Duodenal mucosa (tissue), 2 donors: Measurements from ENCODE around the gene POTEB.
"Not testable (repeated sequence)": the region's sequence is repeated elsewhere in the genome, so short reads cannot be mapped to it uniquely, and the experiment has no call there.

Experiments used
- H3K27ac ChIP-seq: one replicate; pipeline ENCODE4 v1.7.0; 2013; ENCODE audit warnings: low read depth, low read length
- H3K27me3 ChIP-seq, 2 donors: one replicate each; pipeline ENCODE4 v1.7.0; 2013; ENCODE audit warnings: low read length in 2 of 2, control low read depth in 1 of 2; ENCODE audit not compliant: insufficient read depth in 2 of 2, control insufficient read depth in 1 of 2
- H3K36me3 ChIP-seq, 2 donors: one replicate each; pipeline ENCODE4 v1.7.0; 2013; ENCODE audit warnings: low read length in 2 of 2, control low read depth in 1 of 2; ENCODE audit not compliant: insufficient read depth in 2 of 2, control insufficient read depth in 1 of 2
- H3K4me1 ChIP-seq, 2 donors: one replicate each; pipeline ENCODE4 v1.7.0; 2013; ENCODE audit warnings: low read length in 2 of 2, control low read depth in 1 of 2; ENCODE audit not compliant: insufficient read depth in 2 of 2, control insufficient read depth in 1 of 2
- H3K4me3 ChIP-seq, 2 donors: one replicate each; pipeline ENCODE4 v1.7.0; 2013; ENCODE audit warnings: low read length in 2 of 2, low read depth in 1 of 2
- H3K9ac ChIP-seq, 2 donors: one replicate each; pipeline ENCODE4 v1.7.0; 2013; ENCODE audit warnings: low read length in 2 of 2, low read depth in 1 of 2
- H3K9me3 ChIP-seq, 2 donors: one replicate each; pipeline ENCODE4 v1.7.0; 2013; ENCODE audit warnings: low read length in 2 of 2, control low read depth in 1 of 2; ENCODE audit not compliant: control insufficient read depth in 1 of 2

Gene POTEB

DNA sequence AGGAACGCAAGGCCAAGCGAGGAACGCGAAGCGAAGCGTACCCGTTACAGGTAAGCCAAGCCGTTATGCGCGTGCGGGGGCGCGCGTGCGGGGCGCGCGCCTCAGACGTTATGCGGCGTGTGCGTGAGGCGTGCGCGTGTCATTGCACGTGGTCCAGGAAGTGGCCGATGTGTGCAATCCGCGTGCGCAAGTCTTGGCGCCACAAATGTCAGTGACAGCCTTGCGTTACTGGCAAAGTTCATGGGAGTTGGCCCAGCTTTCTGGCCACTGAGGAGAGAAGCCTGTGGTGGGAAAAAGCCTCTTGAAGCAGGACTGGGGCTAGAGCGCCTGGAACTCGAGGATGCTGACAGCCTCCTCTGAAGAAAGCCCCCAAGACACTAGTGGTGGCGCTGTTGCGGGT lies at the start of gene POTEB:
Gene POTEB (minus strand): TSS at position 101 of the 400 bp plus-strand sequence. CDS start 489 bp downstream, outside the sequence.
- not testable (repeated sequence) for H3K4me3 ChIP-seq, H3K9ac ChIP-seq, H3K27ac ChIP-seq, H3K9me3 ChIP-seq, H3K4me1 ChIP-seq, H3K36me3 ChIP-seq, H3K27me3 ChIP-seq

DNA sequence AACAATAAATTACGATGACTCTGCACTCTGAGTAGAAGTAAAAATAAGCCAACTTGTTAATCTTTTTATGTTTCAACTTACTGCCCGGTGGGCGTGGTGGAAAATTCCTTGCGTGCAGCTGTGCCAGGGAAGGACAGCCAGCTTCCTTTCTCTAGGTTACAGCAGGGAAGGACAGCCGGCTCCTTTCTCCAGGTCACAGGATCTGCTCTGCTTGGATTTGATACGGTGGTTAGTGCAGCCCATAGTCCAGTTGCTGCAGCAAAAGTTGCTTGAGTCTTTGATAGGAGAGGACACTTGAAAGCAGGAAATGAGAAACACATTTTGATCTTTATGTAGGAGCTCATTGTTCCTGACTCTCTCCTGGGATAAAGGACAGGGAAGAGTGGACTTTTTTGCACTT lies 13.4 kb upstream of the POTEB start:
- not testable (repeated sequence) for H3K4me3 ChIP-seq, H3K36me3 ChIP-seq, H3K27ac ChIP-seq, H3K9ac ChIP-seq, H3K9me3 ChIP-seq, H3K4me1 ChIP-seq, H3K27me3 ChIP-seq

DNA sequence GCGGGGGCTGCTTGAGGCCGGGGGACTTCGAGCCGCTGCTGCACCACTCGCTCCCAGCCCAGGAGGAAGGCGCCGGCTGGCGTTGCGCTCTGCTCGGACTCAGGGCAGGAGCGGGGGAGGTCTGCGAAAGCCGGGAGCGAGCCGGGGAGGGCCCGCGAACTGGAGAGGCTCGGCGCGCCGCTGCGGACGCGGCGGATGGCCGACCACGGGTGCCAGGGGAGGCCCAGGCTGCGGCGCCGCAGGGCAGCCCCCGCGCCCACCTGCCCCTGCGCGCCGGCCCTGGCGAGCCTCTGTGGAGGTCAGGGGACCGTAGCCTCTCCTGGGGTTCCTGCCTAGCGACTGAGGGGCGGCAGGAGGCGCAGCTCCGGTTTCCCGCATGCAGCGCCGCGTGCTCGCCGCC lies 12.0 kb upstream of the POTEB start:
- H3K9me3 ChIP-seq, H3K4me1 ChIP-seq, H3K36me3 ChIP-seq, H3K4me3 ChIP-seq, H3K27ac ChIP-seq, H3K9ac ChIP-seq, H3K27me3 ChIP-seq: not testable (repeated sequence)

DNA sequence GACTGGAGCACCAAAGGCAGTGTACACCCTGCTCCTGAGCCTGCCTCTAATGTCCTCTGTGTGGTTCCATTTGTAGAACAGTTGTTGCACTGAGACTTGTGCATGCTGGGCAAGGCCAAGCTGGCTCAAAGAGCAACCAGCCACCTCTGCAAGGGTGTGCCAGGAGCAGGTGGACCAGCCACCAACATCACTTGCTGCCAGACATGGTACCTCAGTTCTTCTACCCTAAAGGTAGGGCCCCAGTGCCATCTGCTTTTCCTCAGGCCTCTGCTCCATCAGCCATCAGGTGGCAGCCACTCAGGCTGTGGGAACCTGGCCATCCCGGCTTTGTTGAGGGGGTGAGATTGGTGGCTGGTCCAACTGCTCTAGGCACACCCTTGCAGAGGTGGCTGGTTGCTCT lies 38.7 kb downstream of the POTEB start:
- not testable (repeated sequence) for H3K9me3 ChIP-seq, H3K4me1 ChIP-seq, H3K9ac ChIP-seq, H3K27me3 ChIP-seq, H3K27ac ChIP-seq, H3K4me3 ChIP-seq, H3K36me3 ChIP-seq
